ENCODE results near the gene MDM2. TPM values are rescaled to one million over a fixed set of nuclear protein-coding genes. Genes with fewer than 3 reads are reported as not detected.

MDM2 gene
- total and polyA plus RNA-seq, 2 donors (not counting 1 experiment from before 2014, with no cell fraction given): 6.1 to 78.7 TPM

DNA sequence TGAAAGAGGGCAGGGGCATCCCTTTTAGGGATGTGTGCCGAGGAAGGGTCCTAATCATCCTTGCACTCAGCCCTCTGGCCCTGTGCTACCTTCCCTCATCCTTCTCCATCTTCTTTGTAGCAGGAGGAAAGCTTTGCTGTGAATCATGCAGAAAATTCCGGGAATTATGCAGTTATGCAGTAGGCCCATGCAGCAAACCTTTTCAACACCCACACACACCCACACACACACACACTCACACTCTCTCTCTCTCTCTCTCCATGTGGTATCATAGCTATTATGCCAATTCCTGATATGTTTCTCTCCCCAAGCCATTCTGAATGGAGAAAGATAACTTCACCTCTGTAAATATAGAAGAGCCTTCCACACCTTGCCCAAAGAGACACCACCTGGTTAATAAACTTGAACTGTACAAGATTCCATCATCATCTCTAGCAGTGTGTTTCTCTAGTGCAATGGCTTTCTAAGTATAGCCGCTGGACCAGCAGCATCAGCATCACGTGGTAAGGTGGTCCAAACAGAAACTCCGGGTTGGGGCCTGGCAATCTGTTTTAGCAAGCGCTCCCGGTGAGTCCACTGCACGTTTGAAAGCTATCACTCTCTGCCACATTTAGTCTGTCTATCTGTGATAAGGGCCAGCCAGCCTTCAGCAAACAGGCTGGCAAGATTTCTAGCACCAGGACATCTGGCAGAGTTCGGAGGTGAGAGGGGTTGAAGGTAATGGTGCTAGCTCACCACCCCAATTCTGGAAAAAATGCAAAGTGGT lies 57.6 kb downstream of the MDM2 start:
- Histone ChIP-seq H3K36me3 (replicated peaks in 1 of 2; ENCODE audit: control extremely low read depth in 1 of 2, control insufficient read depth in 1 of 2, extremely low read depth in 1 of 2, insufficient read depth in 2 of 2, low read length in 1 of 2) (peaks cover 0 to 9% of the 10 kb centered on the region in 2 experiments), H3K4me3 (ENCODE audit: control extremely low read depth in 1 of 5, extremely low read depth in 1 of 5, insufficient read depth in 1 of 5, low read depth in 2 of 5, low read length in 4 of 5) (no peak overlapping the region), H3K79me2 (ENCODE audit: control insufficient read depth, insufficient read depth, low read length) (no peaks in the 10 kb centered on the region), H3K4me2 (replicated peaks; ENCODE audit: low read depth, low read length, poor library complexity, severe bottlenecking) (no peak overlapping the region), H4K20me1 (ENCODE audit: control insufficient read depth, insufficient read depth, low read length, poor library complexity, severe bottlenecking) (no peaks in the 10 kb centered on the region), H3K27ac (ENCODE audit: low read length in 2 of 2) (no peak overlapping the region), H2AFZ (ENCODE audit: insufficient read depth, low read depth, low read length, poor library complexity, severe bottlenecking) (no peak overlapping the region), H3K27me3 (replicated peaks in 1 of 4; ENCODE audit: control extremely low read depth in 1 of 4, control insufficient read depth in 3 of 4, insufficient read depth in 4 of 4, low read length in 3 of 4) (no peaks in the 10 kb centered on the region), H3K9ac (ENCODE audit: low read length) (no peak overlapping the region), H3K4me1 (ENCODE audit: control insufficient read depth in 2 of 2, insufficient read depth in 2 of 2, low read length in 2 of 2) (peaks cover 0 to 6% of the 10 kb centered on the region in 2 donors), H3K9me3 (ENCODE audit: control extremely low read depth in 1 of 3, control insufficient read depth in 2 of 3, insufficient read depth in 1 of 3, low read length in 2 of 3) (no peaks in the 10 kb centered on the region)
- POLR2A ChIA-PET: no interaction called here
- intact Hi-C loops (cut with micrococcal nuclease): no loop called here
- 97% methylated on average over 7 of the region's 9 CpGs for WGBS (ENCODE audit: insufficient coverage)
- Mint-ChIP-seq H3K9me3 (ENCODE audit: insufficient read depth) (no peaks in the 10 kb centered on the region), H3K27ac (no peak overlapping the region), H3K4me3 (no peak overlapping the region), H3K4me1 (peaks cover 14% of the 10 kb centered on the region), H3K27me3 (no peaks in the 10 kb centered on the region)
- no peak for ATAC-seq (ENCODE audit: low read depth)
- TF ChIP-seq EZH2 (IDR thresholded peaks at IDR 0.05; ENCODE audit: borderline replicate concordance, insufficient read depth, low read depth, low read length, poor library complexity, severe bottlenecking): no peak
- no peak for DNase-seq
- CTCF ChIA-PET: interaction anchor here (0.6 to 2.1 kb wide), 4 partner anchors 36 to 206 kb away, joined by 3 to 8 read pairs (median 3); no protein-coding TSS in a partner anchor

DNA sequence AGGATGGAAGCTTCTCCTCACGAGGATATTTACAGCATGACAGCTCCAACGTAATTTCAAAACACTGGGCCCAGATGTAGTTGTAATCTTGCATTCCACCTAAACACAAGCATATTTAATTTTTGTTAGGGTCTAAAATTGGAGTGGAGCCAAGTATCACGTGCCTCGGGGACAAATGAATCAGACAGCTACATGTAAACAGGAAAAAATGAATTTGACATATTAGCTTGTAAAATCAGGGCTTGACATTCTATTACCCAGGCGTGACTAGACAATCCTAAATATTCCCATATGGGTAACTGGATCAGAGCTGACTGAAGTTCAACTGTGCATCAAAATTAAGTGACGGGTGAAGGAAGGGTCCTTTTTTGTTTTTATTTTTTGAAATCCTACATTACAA lies 59.0 kb downstream of the MDM2 start:
- no peaks in the 10 kb centered on the region for H3K9me3 Mint-ChIP-seq (ENCODE audit: insufficient read depth)
- H3K27ac Mint-ChIP-seq: no peak overlapping the region
- 30% methylated on average over 2 of the region's 6 CpGs for WGBS (ENCODE audit: insufficient coverage)
- H3K4me1 Mint-ChIP-seq: peaks cover 10% of the 10 kb centered on the region
- POLR2A ChIA-PET: interaction anchor here (0.6 kb wide), 1 partner anchor 249 kb away, joined by 3 read pairs; no protein-coding TSS in a partner anchor
- Histone ChIP-seq H4K20me1 (ENCODE audit: control insufficient read depth, insufficient read depth, low read length, poor library complexity, severe bottlenecking) (no peaks in the 10 kb centered on the region), H2AFZ (ENCODE audit: insufficient read depth, low read depth, low read length, poor library complexity, severe bottlenecking) (no peak overlapping the region), H3K9ac (ENCODE audit: low read length) (no peak overlapping the region), H3K4me1 (ENCODE audit: control insufficient read depth in 2 of 2, insufficient read depth in 2 of 2, low read length in 2 of 2) (peaks cover 0 to 4% of the 10 kb centered on the region in 2 donors), H3K4me3 (ENCODE audit: control extremely low read depth in 1 of 5, extremely low read depth in 1 of 5, insufficient read depth in 1 of 5, low read depth in 2 of 5, low read length in 4 of 5) (no peak overlapping the region), H3K4me2 (replicated peaks; ENCODE audit: low read depth, low read length, poor library complexity, severe bottlenecking) (no peak overlapping the region), H3K36me3 (replicated peaks in 1 of 2; ENCODE audit: control extremely low read depth in 1 of 2, control insufficient read depth in 1 of 2, extremely low read depth in 1 of 2, insufficient read depth in 2 of 2, low read length in 1 of 2) (peaks cover 0 to 9% of the 10 kb centered on the region in 2 experiments), H3K27ac (ENCODE audit: low read length in 2 of 2) (no peak overlapping the region), H3K79me2 (ENCODE audit: control insufficient read depth, insufficient read depth, low read length) (no peaks in the 10 kb centered on the region), H3K9me3 (ENCODE audit: control extremely low read depth in 1 of 3, control insufficient read depth in 2 of 3, insufficient read depth in 1 of 3, low read length in 2 of 3) (no peaks in the 10 kb centered on the region), H3K27me3 (replicated peaks in 1 of 4; ENCODE audit: control extremely low read depth in 1 of 4, control insufficient read depth in 3 of 4, insufficient read depth in 4 of 4, low read length in 3 of 4) (no peaks in the 10 kb centered on the region)
- DNase-seq (no peak), ATAC-seq (ENCODE audit: low read depth) (no peak)
- intact Hi-C loops (cut with micrococcal nuclease): no loop called here
- CTCF ChIA-PET: interaction anchor here (0.9 to 6.9 kb wide), 2 partner anchors 124 to 202 kb away, joined by 3 to 61 read pairs; no protein-coding TSS in a partner anchor
- no peak for TF ChIP-seq EZH2 (IDR thresholded peaks at IDR 0.05; ENCODE audit: borderline replicate concordance, insufficient read depth, low read depth, low read length, poor library complexity, severe bottlenecking)
- TF ChIP-seq, protein P1, sequence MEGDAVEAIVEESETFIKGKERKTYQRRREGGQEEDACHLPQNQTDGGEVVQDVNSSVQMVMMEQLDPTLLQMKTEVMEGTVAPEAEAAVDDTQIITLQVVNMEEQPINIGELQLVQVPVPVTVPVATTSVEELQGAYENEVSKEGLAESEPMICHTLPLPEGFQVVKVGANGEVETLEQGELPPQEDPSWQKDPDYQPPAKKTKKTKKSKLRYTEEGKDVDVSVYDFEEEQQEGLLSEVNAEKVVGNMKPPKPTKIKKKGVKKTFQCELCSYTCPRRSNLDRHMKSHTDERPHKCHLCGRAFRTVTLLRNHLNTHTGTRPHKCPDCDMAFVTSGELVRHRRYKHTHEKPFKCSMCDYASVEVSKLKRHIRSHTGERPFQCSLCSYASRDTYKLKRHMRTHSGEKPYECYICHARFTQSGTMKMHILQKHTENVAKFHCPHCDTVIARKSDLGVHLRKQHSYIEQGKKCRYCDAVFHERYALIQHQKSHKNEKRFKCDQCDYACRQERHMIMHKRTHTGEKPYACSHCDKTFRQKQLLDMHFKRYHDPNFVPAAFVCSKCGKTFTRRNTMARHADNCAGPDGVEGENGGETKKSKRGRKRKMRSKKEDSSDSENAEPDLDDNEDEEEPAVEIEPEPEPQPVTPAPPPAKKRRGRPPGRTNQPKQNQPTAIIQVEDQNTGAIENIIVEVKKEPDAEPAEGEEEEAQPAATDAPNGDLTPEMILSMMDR (IDR thresholded peaks at IDR 0.05): no peak
- no peak overlapping the region for H3K4me3 Mint-ChIP-seq
- no peaks in the 10 kb centered on the region for H3K27me3 Mint-ChIP-seq
